ENCODE results near the gene ANAPC10.

Gene ANAPC10

GRCh38 chr4:145099653-145100052 lies 1.7 kb upstream of the ANAPC10 start:
- CTCF ChIA-PET, result no interaction called here
- no peak for TF ChIP-seq CTCF (IDR thresholded peaks at IDR 0.05; ENCODE audit: control extremely low read depth, extremely low read depth, low read depth, missing control alignments)
- POLR2A ChIA-PET, result interaction anchor here (1.3 kb wide), 1 partner anchor 33 kb away, joined by 3 read pairs; no protein-coding TSS in a partner anchor
- no peak for DNase-seq (ENCODE audit: extremely low spot score)

GRCh38 chr4:145098675-145099037 lies 660 bp upstream of the ANAPC10 start:
- POLR2A ChIA-PET, result no interaction called here
- CTCF ChIA-PET, result interaction anchor here (1.1 to 1.6 kb wide), 4 partner anchors 10 to 37 kb away, joined by 3 to 5 read pairs (median 3); no protein-coding TSS in a partner anchor
- DNase-seq (ENCODE audit: extremely low spot score), result peak; percentile 21
- TF ChIP-seq CTCF (IDR thresholded peaks at IDR 0.05; ENCODE audit: control extremely low read depth, extremely low read depth, low read depth, missing control alignments), result no peak

GRCh38 chr4:145097331-145097820 lies 620 bp downstream of the ANAPC10 start:
- POLR2A ChIA-PET, result interaction anchor here (0.6 kb wide), 1 partner anchor 1720 kb away, joined by 5 read pairs; no protein-coding TSS in a partner anchor
- CTCF ChIA-PET, result interaction anchor here (1.1 to 1.6 kb wide), 3 partner anchors 10 to 30 kb away, joined by 3 to 5 read pairs (median 3); no protein-coding TSS in a partner anchor

GRCh38 chr4:145093638-145094037 lies 4.4 kb downstream of the ANAPC10 start:
- CTCF ChIA-PET, result interaction anchor here (0.7 to 1.5 kb wide), 3 partner anchors 15 to 19 kb away, joined by 3 read pairs; no protein-coding TSS in a partner anchor
- no peak for DNase-seq (ENCODE audit: extremely low spot score)
- POLR2A ChIA-PET, result no interaction called here
- TF ChIP-seq CTCF (IDR thresholded peaks at IDR 0.05; ENCODE audit: control extremely low read depth, extremely low read depth, low read depth, missing control alignments), result no peak

More at GRCh38 chr4:145097331-145097820, 620 bp downstream of the ANAPC10 start:
- TF ChIP-seq CTCF (IDR thresholded peaks at IDR 0.05; ENCODE audit: control extremely low read depth, extremely low read depth, low read depth, missing control alignments), result no peak
- no peak for DNase-seq (ENCODE audit: extremely low spot score)

GRCh38 chr4:145090380-145090779 lies 7.6 kb downstream of the ANAPC10 start:
- no peak for TF ChIP-seq CTCF (IDR thresholded peaks at IDR 0.05; ENCODE audit: control extremely low read depth, extremely low read depth, low read depth, missing control alignments)
- DNase-seq (ENCODE audit: extremely low spot score), result no peak
- POLR2A ChIA-PET, result no interaction called here
- CTCF ChIA-PET, result interaction anchor here (1.0 kb wide), 1 partner anchor 25 kb away, joined by 3 read pairs; no protein-coding TSS in a partner anchor

GRCh38 chr4:145083891-145084605 lies 13.9 kb downstream of the ANAPC10 start:
- ChIA-PET CTCF (interaction anchor here (0.9 to 2.6 kb wide), 5 partner anchors 9 to 83 kb away, joined by 3 to 15 read pairs (median 3); no protein-coding TSS in a partner anchor), POLR2A (no interaction called here)
- no peak for DNase-seq (ENCODE audit: extremely low spot score)
- TF ChIP-seq CTCF (IDR thresholded peaks at IDR 0.05; ENCODE audit: control extremely low read depth, extremely low read depth, low read depth, missing control alignments), result no peak

Measured in GM10248 (cell line).